SJSA1 (cell line): ENCODE data around the gene ZNF385D. TPM values are rescaled to one million over a fixed set of nuclear protein-coding genes. Genes with fewer than 3 reads are reported as not detected.
"Not testable (repeated sequence)": the region's sequence is repeated elsewhere in the genome, so short reads cannot be mapped to it uniquely, and the experiment has no call there.

Source experiments
- DNase-seq, 2 experiments: peaks; one replicate each; pipeline ENCODE4 v3.0.0-alpha.2; 2015 to 2020; ENCODE audit warnings: low spot score in 2 of 2, low read depth in 1 of 2
- H3K27ac ChIP-seq: fragments of 250-450 bp; sonication (Bioruptor Pico); 2 replicates; pipeline ENCODE4 v1.5.1; 2020; ENCODE audit warnings: mild to moderate bottlenecking, moderate library complexity
- H3K27me3 ChIP-seq: fragments of 250-450 bp; sonication (Bioruptor Pico); replicated peaks from 2 replicates; pipeline ENCODE4 v1.5.1; 2020; ENCODE audit warnings: mild to moderate bottlenecking, moderate library complexity
- H3K36me3 ChIP-seq: fragments of 250-450 bp; sonication (Bioruptor Pico); 2 replicates; pipeline ENCODE4 v1.5.1; 2020; ENCODE audit warnings: mild to moderate bottlenecking
- H3K4me1 ChIP-seq: fragments of 250-450 bp; sonication (Bioruptor Pico); replicated peaks from 2 replicates; pipeline ENCODE4 v1.6.1; 2021; ENCODE audit warnings: mild to moderate bottlenecking
- H3K4me3 ChIP-seq: fragments of 250-450 bp; sonication (Bioruptor Pico); 2 replicates; pipeline ENCODE4 v1.5.1; 2020; ENCODE audit warnings: mild to moderate bottlenecking
- H3K9me3 ChIP-seq: fragments of 250-450 bp; sonication (Bioruptor Pico); replicated peaks from 2 replicates; pipeline ENCODE4 v1.5.1; 2020; ENCODE audit warnings: mild to moderate bottlenecking
- total RNA-seq: library from RNA; depleted of rRNA; stranded (reverse); fragments of >200 nt; shearing (Covaris generic); gene quantifications from 2 replicates; pipeline ENCODE4 v1.2.3, GENCODE V29; 2014

Gene ZNF385D
- total RNA-seq, 1 experiment from 2014 or later, result not detected

DNA sequence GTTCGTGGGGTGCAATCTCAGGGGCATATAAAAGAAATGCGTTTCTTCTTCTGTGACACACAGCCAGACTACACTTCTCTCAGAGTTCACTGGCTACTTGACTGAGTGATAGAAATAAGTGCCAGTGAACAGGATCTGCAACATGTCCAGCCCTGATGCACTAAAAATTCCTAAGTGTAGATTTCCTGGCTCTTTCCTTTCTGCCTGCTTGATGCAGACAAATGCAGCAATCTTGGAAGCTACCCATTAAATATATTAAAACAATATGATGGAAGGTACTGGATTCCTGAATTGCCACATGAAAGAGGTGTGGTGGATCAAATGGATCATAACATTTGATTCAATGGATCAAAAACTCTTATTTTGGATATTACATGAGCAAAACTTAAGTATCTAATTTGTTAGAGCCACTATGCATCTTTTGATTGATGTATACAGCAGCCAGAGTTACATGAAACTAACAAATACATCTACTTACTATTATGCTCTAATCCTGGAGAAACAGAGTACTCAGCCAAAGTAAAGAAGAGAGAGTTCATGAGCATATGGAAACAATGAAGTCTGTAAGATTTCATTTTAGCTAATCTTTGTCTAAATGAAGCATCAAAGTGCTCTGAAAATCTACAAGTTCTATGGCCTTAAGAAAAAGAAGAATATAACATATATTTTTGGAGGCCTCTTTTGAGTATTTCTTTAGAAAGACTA lies 222.6 kb downstream of the ZNF385D start:
- no peak overlapping the region for H3K27ac ChIP-seq
- DNase-seq, result no peak
- no peak overlapping the region for H3K4me3 ChIP-seq
- no peaks in the 10 kb centered on the region for H3K36me3 ChIP-seq
- H3K9me3 ChIP-seq, result no peaks in the 10 kb centered on the region
- no peaks in the 10 kb centered on the region for H3K27me3 ChIP-seq
- no peaks in the 10 kb centered on the region for H3K4me1 ChIP-seq

DNA sequence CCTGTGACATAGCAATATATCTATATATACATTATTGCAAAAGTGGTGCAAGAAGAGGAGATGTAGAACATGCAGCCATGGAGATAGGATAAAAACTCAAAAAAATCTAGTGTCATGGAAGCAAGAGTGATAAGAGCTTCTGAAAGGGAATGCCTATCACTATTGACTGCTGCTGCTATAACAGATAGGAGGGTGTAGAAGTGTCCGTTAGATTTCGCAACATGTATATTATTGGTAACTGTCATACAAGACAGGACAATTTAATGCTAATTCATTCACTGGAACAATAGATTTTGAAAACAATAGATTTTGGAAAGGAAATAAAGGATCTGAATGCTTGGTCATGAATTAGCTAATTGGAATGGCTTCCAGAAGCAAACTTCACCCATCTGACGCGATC lies 224.5 kb downstream of the ZNF385D start:
- DNase-seq, result no peak
- Histone ChIP-seq H3K4me1 (no peaks in the 10 kb centered on the region), H3K9me3 (no peaks in the 10 kb centered on the region; the same call in 1 of the 2 replicates), H3K36me3 (no peaks in the 10 kb centered on the region), H3K4me3 (no peak overlapping the region), H3K27ac (no peak overlapping the region), H3K27me3 (no peaks in the 10 kb centered on the region)

DNA sequence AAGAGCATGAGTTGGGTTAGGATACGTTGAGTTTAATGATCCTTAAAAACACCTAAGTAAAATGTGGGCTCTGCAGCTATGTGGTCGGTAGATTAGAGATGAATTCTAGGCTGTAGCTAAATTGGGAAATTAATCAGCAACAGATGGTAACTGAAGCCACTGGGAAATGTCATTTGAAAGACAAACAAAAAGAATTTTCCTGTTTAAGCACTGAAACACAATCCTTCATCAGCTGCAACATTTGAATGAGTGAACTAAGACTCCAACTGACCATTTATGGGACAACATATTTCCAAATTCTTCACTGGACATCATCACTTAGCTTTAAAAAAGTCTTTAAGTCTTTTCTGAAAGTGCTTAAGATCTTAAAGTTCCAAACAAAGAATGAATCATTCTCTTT lies 226.9 kb downstream of the ZNF385D start:
- Histone ChIP-seq H3K27ac (no peak overlapping the region), H3K9me3 (no peaks in the 10 kb centered on the region; the same call in 1 of the 2 replicates), H3K27me3 (no peaks in the 10 kb centered on the region), H3K4me1 (no peaks in the 10 kb centered on the region), H3K4me3 (no peak overlapping the region), H3K36me3 (no peaks in the 10 kb centered on the region)
- no peak for DNase-seq

DNA sequence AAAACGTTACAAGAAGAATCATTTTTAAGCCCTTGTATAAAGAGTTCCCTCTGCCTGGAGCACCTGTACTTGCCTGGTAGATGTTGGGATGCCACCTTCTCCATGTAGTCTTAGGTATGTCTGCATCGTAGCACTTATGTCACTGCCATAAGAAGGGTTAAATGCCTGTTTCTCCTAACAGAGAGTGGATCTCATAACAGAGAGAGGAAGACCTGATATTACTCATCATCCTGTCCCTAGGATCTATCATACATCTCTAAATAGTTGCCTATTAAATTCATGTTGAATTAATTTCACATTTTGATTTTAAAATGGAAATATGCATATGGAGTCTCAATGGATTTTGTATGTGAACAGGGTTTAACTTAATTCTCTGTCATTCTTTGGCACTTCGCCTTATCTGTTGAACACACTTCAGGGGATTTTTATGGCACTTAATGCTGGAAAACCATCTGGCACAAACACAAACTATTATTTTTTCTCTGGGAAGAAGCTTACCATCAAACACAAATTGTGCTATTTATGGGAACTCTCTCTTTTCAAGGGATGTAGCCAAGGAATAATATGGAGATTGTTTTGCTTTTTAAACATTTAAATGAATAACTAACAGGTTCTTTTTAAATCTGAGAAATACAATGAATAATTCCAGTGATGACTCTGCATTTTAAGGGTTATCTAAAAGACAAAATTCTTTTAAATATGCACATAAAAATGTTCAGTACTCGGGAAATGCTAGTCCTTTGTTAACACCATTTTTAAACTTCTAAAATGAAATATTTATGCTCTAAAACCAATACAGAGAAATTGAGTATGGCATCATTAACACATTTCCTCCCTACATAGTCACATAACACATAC lies 230.7 kb downstream of the ZNF385D start:
- Histone ChIP-seq H3K4me3 (no peak overlapping the region), H3K36me3 (no peaks in the 10 kb centered on the region)
- DNase-seq, result no peak

DNA sequence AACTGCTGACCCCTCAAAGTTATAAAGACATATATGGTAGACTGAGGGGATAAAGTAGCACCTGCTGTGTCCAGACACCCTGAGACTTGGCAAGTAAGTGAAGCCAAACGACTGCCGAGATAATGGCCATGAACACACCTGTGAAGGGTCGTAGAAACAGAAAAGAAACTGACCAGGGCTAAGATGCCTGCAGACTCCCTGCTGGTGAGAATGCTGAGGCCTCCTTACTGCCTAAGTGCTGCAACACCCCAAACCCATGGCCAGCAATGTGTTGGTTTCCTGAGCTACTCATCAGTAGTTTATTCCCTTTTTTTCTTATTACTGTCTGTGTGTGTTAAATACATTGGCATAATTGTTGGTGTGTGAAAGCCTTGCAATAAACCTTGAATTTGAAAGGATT lies 233.8 kb downstream of the ZNF385D start:
- H3K9me3 ChIP-seq, result no peaks in the 10 kb centered on the region
- no peak overlapping the region for H3K4me3 ChIP-seq
- H3K4me1 ChIP-seq, result no peaks in the 10 kb centered on the region
- no peak for DNase-seq
- H3K27me3 ChIP-seq, result no peaks in the 10 kb centered on the region
- no peaks in the 10 kb centered on the region for H3K36me3 ChIP-seq
- no peak overlapping the region for H3K27ac ChIP-seq

More for the DNA sequence above, 230.7 kb downstream of the ZNF385D start:
- no peaks in the 10 kb centered on the region for H3K4me1 ChIP-seq
- no peaks in the 10 kb centered on the region; the same call in 1 of the 2 replicates for H3K9me3 ChIP-seq
- no peak overlapping the region for H3K27ac ChIP-seq
- no peaks in the 10 kb centered on the region for H3K27me3 ChIP-seq

DNA sequence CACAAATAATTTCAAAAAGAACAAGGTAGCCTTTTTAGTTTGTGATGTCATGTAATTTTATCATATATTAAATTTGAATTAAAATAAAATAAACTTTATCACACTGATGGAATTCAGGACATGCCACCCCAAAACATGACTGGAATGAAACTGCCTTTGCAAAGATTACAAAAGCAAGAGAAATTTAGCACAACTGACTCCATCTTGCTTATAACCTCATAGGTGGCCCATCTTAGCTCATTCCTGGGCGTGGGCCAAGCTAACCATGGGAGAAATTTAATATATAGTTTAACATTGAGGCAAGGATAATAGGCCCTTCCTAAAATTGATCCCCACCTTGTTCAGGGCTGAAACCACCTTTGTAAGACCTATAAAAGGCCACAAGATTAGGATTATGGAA lies 235.6 kb downstream of the ZNF385D start:
- DNase-seq, result no peak
- no peaks in the 10 kb centered on the region for H3K27me3 ChIP-seq
- H3K36me3 ChIP-seq, result no peaks in the 10 kb centered on the region
- H3K9me3 ChIP-seq, result no peaks in the 10 kb centered on the region
- no peak overlapping the region for H3K27ac ChIP-seq
- no peaks in the 10 kb centered on the region for H3K4me1 ChIP-seq
- H3K4me3 ChIP-seq, result no peak overlapping the region

DNA sequence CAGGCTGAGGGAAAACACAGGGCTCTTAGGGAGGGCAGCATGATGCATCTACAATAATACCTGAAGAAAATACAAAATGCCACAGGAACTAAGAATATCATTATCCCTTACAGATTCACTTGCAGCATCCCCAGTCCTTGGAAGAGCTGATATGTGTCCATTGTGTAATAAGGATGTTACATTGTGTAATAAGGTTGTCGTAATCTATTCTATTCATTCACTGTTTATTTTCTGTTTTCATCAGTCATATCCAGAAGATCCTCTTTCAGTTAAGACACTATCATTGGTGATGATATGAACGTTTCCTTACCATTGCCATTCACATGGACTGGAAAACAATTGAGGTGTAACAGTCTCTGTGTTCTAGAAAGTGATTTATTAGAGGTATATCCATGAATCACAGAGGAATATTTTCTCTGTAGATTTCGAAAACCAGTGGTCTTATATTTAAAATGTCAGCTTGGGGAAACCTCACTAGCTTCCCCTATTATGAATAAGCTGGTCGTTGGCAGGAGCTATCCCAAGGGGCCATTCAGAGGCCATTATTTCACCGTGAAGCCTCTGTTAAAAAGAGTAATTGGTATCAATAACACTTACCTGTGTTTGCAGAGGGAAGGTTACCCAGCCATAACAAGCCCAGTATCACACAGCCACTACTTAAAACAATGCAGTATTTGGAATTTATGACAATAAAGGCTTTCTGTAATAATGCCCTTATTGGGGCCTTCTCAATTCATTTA lies 241.1 kb downstream of the ZNF385D start:
- no peak for DNase-seq
- H3K4me3 ChIP-seq, result no peak overlapping the region
- H3K36me3 ChIP-seq, result no peaks in the 10 kb centered on the region
- H3K9me3 ChIP-seq, result no peaks in the 10 kb centered on the region
- H3K27me3 ChIP-seq, result no peaks in the 10 kb centered on the region
- H3K27ac ChIP-seq, result no peak overlapping the region
- no peaks in the 10 kb centered on the region for H3K4me1 ChIP-seq

DNA sequence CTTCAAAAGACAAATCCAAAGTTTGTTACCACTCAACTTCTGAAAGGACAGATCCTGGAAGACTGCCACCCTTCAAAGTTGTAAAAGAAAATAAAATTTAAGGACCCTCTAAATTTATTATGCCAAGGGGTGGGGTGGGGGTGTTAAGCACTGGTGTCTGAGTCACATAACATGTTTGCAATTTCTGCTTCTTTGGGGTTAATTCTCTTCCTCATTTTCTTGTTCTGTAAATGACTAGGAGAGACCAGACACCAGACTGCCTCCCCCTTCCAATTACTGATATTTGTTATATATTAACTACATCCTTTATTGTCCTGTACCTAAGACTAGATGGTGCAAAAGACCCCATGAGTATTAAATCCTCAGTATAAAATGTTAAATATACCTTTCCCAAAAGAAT lies 242.8 kb downstream of the ZNF385D start:
- no peak overlapping the region for H3K27ac ChIP-seq
- H3K4me3 ChIP-seq, result no peak overlapping the region
- H3K9me3 ChIP-seq, result no peaks in the 10 kb centered on the region
- no peaks in the 10 kb centered on the region for H3K27me3 ChIP-seq
- H3K4me1 ChIP-seq, result no peaks in the 10 kb centered on the region
- H3K36me3 ChIP-seq, result no peaks in the 10 kb centered on the region
- no peak for DNase-seq

DNA sequence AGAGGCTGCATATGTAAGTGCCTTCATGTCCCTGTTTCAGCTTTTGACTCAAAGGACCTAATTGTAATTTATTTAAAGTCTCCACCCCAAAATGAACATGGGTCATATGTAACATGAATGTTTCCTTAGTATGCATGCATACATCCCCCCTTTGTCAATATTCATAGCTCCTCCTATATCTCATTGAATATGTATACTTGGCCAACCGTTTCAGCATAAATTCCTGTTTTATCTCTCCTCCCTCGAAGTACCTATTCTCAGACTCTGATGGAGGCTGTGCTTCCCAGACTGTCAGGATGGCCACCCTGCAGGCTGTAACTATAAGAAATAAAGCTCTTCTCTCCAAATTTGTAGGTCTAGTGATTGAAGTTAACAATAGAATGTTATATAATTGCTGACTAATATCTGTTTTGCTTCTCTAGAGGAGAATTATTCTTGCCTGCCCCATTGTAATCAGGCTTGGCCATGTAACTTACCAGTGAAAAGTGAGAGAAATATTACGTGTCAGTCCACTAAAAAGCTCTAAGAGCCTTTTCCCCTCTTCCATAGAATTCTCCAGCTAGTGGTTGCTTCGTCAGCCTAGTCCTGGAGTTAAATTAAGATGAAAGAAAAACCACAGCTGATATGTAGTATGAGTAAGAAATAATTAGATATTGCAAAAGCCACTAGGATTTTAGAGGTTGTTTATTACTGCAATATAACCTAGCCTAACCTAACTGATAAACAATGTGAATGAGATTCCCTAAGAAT lies 245.1 kb downstream of the ZNF385D start:
- no peaks in the 10 kb centered on the region for H3K9me3 ChIP-seq
- H3K4me1 ChIP-seq, result no peaks in the 10 kb centered on the region
- no peak for DNase-seq

GRCh38 chr3:21502656-21503055 lies 248.4 kb downstream of the ZNF385D start:
- Histone ChIP-seq H3K4me1 (no peaks in the 10 kb centered on the region), H3K27me3 (no peaks in the 10 kb centered on the region), H3K4me3 (no peak overlapping the region), H3K36me3 (no peaks in the 10 kb centered on the region), H3K27ac (no peak overlapping the region), H3K9me3 (no peaks in the 10 kb centered on the region)
- DNase-seq, result no peak

More for the DNA sequence above, 245.1 kb downstream of the ZNF385D start:
- Histone ChIP-seq H3K4me3 (no peak overlapping the region), H3K27me3 (no peaks in the 10 kb centered on the region), H3K27ac (no peak overlapping the region), H3K36me3 (no peaks in the 10 kb centered on the region)

- H3K4me1 ChIP-seq, result no peaks in the 10 kb centered on the region
- no peak for DNase-seq
- H3K9me3 ChIP-seq, result no peaks in the 10 kb centered on the region
- H3K4me3 ChIP-seq, result no peak overlapping the region
- H3K36me3 ChIP-seq, result no peaks in the 10 kb centered on the region
- no peak overlapping the region for H3K27ac ChIP-seq
- no peaks in the 10 kb centered on the region for H3K27me3 ChIP-seq
These were observed 250.2 kb downstream of the ZNF385D start for GRCh38 chr3:21500834-21501233.

GRCh38 chr3:21490671-21491070 lies 260.3 kb downstream of the ZNF385D start:
- H3K9me3 ChIP-seq, H3K27me3 ChIP-seq, DNase-seq, H3K4me1 ChIP-seq, H3K27ac ChIP-seq, H3K4me3 ChIP-seq, H3K36me3 ChIP-seq: not testable (repeated sequence)

GRCh38 chr3:21487520-21487919 lies 263.5 kb downstream of the ZNF385D start:
- Histone ChIP-seq H3K36me3 (no peaks in the 10 kb centered on the region), H3K9me3 (no peaks in the 10 kb centered on the region), H3K27me3 (no peaks in the 10 kb centered on the region), H3K4me1 (no peaks in the 10 kb centered on the region), H3K4me3 (no peak overlapping the region), H3K27ac (no peak overlapping the region)
- DNase-seq, result no peak
